A549 (cell line): ENCODE measurements around the gene LTA4H.

Experiments used
- HEYL ChIP-seq: fragments of 250-450 bp; sonication (Bioruptor Pico); IDR thresholded peaks from 2 replicates; pipeline ENCODE4 v1.8.0; 2021; ENCODE audit warnings: mild to moderate bottlenecking, moderate library complexity
- MAFK ChIP-seq: fragments of 450-650 bp; IDR thresholded peaks from 2 replicates; pipeline ENCODE4 v1.6.1; 2014; ENCODE audit not compliant: partially characterized antibody
- NR3C1 ChIP-seq: fragments of >200 bp; sonication (Bioruptor Twin); formaldehyde crosslinking; IDR thresholded peaks from 3 replicates; pipeline ENCODE4 v1.6.1; 2017
- PHF8 ChIP-seq: fragments of 200-600 bp; sonication (generic); IDR thresholded peaks from 2 replicates; pipeline ENCODE4 v1.6.1; 2016; ENCODE audit warnings: low read depth, mild to moderate bottlenecking, antibody characterized with exemption, moderate library complexity, borderline replicate concordance
- TF ChIP-seq, protein P1 (sequence below): IDR thresholded peaks from 2 replicates; pipeline ENCODE4 v1.6.1; 2012
- TF ChIP-seq, protein P2 (sequence below): fragments of >200 bp; sonication (Bioruptor Twin); formaldehyde crosslinking; IDR thresholded peaks from 3 replicates; pipeline ENCODE4 v1.5.1; 2016
- TF ChIP-seq, protein P3 (sequence below): fragments of 200-600 bp; sonication (generic); IDR thresholded peaks from 2 replicates; pipeline ENCODE4 v1.6.1; 2016; ENCODE audit warnings: antibody characterized with exemption, mild to moderate bottlenecking, moderate library complexity
- TF ChIP-seq, protein P4 (sequence below): IDR thresholded peaks from 2 replicates; pipeline ENCODE4 v1.6.1; 2012; ENCODE audit warnings: low read depth, borderline replicate concordance

DNA sequence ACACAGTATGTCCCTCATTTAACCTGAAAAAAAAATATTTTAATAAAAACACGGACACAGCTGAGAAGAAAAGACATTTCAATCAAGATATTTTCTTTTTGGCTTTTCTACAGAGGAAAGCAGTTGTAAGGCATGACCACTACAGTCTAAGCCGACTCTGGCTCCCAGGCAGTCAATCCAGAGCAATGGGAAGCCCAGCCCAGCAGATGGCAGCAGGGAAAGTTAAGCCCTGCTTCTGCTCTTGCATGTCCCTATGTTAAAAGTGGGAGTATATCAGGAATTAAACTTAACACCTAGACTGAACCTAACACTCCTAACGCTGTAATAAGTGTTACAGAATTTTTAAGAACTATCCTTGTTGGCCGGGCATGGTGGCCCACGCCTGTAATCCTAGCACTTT lies 19.7 kb downstream of the LTA4H start:
- no peak for TF ChIP-seq MAFK
- TF ChIP-seq, protein P1, sequence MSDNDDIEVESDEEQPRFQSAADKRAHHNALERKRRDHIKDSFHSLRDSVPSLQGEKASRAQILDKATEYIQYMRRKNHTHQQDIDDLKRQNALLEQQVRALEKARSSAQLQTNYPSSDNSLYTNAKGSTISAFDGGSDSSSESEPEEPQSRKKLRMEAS, result no peak
- TF ChIP-seq, protein P2, sequence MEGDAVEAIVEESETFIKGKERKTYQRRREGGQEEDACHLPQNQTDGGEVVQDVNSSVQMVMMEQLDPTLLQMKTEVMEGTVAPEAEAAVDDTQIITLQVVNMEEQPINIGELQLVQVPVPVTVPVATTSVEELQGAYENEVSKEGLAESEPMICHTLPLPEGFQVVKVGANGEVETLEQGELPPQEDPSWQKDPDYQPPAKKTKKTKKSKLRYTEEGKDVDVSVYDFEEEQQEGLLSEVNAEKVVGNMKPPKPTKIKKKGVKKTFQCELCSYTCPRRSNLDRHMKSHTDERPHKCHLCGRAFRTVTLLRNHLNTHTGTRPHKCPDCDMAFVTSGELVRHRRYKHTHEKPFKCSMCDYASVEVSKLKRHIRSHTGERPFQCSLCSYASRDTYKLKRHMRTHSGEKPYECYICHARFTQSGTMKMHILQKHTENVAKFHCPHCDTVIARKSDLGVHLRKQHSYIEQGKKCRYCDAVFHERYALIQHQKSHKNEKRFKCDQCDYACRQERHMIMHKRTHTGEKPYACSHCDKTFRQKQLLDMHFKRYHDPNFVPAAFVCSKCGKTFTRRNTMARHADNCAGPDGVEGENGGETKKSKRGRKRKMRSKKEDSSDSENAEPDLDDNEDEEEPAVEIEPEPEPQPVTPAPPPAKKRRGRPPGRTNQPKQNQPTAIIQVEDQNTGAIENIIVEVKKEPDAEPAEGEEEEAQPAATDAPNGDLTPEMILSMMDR, result peak; percentile 39; the same call in 2 of the 3 replicates
- TF ChIP-seq, protein P3, sequence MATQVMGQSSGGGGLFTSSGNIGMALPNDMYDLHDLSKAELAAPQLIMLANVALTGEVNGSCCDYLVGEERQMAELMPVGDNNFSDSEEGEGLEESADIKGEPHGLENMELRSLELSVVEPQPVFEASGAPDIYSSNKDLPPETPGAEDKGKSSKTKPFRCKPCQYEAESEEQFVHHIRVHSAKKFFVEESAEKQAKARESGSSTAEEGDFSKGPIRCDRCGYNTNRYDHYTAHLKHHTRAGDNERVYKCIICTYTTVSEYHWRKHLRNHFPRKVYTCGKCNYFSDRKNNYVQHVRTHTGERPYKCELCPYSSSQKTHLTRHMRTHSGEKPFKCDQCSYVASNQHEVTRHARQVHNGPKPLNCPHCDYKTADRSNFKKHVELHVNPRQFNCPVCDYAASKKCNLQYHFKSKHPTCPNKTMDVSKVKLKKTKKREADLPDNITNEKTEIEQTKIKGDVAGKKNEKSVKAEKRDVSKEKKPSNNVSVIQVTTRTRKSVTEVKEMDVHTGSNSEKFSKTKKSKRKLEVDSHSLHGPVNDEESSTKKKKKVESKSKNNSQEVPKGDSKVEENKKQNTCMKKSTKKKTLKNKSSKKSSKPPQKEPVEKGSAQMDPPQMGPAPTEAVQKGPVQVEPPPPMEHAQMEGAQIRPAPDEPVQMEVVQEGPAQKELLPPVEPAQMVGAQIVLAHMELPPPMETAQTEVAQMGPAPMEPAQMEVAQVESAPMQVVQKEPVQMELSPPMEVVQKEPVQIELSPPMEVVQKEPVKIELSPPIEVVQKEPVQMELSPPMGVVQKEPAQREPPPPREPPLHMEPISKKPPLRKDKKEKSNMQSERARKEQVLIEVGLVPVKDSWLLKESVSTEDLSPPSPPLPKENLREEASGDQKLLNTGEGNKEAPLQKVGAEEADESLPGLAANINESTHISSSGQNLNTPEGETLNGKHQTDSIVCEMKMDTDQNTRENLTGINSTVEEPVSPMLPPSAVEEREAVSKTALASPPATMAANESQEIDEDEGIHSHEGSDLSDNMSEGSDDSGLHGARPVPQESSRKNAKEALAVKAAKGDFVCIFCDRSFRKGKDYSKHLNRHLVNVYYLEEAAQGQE, result no peak
- TF ChIP-seq PHF8, result no peak
- no peak for TF ChIP-seq NR3C1
- TF ChIP-seq, protein P4, sequence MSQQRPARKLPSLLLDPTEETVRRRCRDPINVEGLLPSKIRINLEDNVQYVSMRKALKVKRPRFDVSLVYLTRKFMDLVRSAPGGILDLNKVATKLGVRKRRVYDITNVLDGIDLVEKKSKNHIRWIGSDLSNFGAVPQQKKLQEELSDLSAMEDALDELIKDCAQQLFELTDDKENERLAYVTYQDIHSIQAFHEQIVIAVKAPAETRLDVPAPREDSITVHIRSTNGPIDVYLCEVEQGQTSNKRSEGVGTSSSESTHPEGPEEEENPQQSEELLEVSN, result no peak
- TF ChIP-seq HEYL (CRISPR knock-in tag), result no peak
